Stimulated activated CD4-positive, alpha-beta T cell treated with anti-CD3 and anti-CD28 coated beads, Interleukin-12 subunit alpha, Interleukin-12 subunit beta, amount 100 ng/mL, for 24 hours (primary cell): ENCODE data around the gene MYBPH.

ENCODE experiments used
- DNase-seq, 2 experiments: peaks; one replicate each; pipeline ENCODE4 v3.0.0-alpha.2; 2020; ENCODE audit warnings: low read depth in 2 of 2

Gene MYBPH

DNA sequence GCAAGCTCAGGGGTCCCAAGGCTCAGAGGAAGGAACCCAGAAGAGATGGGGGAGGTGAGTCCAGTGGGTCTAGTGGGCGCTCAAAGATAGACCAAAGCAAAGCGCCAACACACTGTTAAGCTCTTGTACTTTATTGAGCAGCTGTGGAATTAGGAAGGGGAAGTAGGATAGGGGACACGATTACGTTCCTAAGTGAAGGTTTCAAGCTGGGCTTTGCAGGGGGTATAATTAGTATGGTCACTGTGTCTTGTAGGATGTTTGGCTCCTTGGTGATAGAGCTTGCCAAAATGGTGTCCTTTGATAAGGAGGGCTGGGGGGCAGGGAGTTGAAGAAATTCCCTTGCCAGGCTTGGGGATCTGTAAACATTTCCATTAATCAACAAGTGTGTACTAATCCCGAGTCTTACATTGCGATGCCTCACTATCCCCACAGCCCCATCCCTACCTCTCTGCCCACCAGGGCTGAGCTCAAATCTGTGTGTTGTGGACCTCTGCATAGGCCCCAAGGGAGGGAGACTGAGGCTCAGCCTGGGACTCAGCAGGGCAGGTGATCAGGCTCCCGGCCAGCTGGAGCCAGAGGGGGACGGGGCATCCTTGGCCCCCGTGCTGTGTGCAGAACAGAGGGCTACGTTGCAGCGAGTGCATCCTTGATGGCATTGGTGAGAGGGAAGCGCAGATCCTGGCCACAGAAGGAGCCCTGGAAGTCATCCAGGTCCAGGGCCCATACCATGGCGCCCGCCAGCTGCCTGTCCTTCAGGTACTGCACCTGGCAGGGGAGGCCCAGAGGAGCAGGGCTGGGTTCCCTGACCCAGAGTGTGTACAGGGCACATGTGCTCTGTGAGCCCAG lies 3.4 kb upstream of the MYBPH start:
- DNase-seq: no peak

DNA sequence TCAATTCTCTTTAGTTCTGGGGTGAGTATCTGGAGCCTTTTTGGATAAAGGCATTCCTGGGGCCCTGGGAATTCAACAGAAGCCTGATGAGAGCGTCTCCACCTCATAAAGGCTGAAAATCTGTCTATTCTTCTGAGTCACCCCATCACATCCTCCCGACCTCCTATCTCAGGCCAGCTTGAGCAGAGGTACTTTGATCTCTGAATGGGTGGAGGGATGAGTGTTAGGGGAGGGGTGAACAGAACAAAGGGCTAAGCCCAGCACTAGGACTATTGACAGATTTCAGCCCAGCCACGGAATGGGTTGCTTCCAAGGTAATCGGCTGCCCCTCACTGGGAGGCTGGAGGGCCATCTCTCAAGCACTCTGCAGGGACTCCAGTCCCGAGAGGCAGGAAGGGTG lies 2.5 kb upstream of the MYBPH start:
- no peak for DNase-seq

DNA sequence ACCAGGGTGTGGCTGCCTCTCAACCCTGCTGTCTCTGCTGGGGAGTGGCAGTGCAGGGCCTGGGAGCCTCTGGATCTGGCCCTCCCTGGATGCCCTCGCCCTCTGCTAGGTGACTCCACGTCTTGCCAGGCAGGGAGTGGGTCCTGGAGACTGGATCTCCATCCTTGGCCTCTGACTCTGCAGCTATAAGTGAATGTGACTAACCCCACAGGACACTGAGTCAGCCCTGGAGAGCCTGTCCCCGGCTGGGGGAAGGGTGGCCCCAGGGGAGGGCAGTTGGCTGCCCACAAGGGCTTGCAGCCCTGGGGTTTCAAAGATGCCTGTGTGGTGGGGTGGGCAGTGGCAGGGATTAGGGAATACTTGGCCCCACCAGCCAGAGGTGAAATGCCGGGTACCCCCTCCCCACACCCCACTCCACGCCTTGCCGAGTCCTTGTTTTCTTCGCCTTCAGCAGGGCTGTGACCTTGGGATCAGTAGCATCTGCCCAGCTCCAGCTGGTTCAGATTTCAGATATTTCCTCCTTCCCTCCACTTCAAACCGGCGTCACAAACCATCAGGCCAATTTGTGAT lies 1.9 kb upstream of the MYBPH start:
- no peak for DNase-seq

DNA sequence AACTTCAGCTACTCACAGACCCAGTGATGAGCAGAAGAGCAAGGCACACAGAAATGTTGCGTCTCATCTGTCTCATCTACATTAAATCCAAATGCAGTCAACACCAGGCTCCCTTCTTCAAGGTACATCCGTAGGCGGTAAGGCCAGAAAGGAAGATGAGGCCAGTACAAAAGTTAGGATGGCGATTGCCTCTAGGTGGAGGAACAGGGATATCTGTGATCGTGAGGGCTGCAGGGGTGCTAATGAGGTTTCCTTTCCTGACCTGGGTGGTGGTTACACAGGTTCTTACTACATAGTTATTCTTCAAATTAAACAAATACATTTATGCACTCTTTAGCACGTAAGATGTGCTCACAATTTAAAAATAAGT lies 1.4 kb upstream of the MYBPH start:
- no peak for DNase-seq

DNA sequence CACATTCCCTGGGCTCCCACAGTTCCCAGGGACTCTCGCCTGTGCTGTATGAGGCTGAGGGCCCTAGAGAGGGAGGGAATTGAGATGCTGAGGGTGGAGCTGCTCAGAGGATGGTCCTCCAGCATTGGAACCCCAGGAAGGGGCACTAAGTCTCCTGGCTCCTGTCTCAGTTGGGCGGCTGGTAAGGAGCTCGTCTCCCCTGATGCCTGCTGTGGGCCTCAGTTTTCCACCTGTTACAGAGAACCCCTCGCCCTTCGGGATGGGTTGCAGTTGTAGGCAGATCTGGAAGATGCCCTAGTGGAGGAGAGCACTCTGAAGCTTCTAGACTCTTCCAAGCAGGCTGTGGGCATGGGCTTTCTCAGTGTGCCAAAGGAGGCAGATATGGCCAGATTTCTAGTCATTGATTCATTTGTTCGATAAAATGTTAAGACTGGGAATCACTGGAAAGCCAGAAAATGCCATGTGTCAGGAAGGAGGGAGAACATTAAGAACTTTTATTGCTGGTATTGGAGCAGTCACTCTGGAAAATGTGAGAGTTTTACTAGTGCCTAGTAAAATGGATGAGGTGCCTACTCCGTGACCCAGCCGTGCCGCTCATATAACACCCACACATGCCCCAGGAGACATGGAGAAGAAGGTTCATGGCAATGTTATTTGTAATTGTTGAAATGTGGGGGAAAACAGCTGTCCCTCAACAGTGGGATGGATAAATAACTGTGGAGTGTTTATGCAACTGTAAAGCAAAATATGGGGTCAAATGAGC lies 828 bp upstream of the MYBPH start:
- no peak for DNase-seq

DNA sequence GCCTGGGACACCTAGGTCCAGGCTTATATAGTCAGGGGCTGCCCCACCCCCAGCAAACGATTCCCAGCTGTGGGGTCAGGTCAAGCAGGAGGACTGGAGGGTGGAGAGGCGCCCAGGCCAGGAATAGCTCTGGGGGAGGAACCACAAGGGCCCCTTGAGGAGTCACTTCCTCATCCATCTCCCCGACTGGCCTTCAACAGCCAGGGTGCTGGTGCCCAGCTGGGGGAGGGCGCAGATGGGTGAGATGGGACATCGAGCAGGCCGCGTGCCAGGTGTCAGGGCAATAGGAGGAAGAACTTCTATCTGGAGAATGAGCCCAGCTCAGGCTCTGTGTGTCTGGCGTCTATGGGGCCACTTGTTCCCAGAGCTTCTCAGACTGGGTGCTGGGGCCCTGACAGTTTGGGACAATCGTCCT lies 208 bp upstream of the MYBPH start:
- no peak for DNase-seq

DNA sequence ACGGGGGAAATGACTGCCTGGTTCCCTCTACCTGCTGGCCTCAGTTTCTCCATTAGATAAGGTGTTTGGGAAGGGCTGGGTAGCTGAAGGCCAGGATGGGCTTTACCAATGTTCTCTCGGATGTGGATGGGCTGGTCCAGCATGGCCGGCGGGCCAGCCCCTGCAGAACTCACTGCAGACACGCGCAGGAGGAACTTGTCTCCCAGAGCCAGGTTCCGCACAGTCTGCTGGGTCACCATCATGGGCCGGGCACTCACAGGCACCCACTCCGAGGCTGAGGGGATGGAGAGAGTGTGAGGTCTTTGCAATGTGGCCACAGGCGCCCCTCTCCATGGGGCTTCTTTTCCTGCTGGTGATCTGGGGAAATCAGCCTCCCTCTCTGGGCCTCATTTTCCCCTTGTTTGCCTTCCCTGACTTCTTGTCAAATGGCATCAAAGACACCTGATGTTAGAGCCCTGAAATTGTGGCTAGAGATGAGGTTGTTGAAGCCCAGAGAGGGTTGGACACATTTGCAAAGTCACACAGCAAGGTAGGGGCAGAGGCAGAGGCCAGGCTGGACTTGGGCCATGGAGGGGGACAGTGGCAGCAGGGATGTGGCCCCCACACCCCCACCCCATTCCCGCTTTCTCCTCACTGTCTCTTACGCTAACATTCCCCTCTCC lies 1.2 kb downstream of the MYBPH start:
- DNase-seq: no peak

DNA sequence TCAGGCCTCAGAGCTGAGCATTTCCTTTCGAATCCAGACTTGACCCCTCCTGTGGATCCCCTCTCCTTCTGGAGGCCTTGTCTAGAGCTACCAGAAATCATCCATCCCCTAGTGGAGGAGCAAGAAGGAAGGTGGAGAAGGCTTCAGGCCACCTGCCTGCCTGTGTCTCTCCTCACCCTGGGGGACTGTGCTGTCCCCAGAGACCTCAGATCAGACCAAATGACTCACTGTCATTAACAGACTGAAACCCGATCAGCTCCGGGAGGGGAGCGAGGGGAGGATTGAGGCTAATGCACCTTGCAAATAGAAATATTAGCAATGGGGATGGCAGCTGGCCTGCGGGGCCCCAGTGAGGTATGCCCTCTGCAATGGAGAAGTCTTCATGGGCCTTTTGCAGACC lies 2.1 kb downstream of the MYBPH start:
- DNase-seq: no peak

DNA sequence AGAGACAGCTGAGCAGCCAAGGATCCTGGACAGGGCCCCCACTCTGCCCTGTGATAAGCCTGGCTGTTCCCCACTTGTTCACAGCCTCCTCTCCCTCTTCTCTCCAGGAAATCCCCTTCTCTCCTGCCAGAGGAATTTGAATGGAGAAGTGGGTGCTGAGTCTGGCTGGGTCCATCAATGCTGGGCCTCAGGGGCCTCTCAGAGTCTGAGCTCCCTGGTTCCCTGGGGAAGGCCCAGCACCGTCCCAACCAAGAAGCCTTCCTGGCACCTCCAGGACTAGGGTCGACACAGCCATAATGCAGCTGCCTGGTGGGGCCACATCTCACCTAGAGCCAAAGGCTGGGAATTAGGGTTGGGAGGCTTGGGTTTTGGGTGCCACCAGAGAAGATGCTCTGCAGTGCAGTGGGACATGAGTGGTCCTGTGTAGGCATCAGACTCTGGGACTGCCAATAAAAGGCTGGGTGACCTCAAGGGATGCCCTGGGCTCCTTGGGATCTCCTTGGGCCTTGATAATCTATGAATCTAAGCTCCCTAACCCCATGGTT lies 2.5 kb downstream of the MYBPH start:
- no peak for DNase-seq

DNA sequence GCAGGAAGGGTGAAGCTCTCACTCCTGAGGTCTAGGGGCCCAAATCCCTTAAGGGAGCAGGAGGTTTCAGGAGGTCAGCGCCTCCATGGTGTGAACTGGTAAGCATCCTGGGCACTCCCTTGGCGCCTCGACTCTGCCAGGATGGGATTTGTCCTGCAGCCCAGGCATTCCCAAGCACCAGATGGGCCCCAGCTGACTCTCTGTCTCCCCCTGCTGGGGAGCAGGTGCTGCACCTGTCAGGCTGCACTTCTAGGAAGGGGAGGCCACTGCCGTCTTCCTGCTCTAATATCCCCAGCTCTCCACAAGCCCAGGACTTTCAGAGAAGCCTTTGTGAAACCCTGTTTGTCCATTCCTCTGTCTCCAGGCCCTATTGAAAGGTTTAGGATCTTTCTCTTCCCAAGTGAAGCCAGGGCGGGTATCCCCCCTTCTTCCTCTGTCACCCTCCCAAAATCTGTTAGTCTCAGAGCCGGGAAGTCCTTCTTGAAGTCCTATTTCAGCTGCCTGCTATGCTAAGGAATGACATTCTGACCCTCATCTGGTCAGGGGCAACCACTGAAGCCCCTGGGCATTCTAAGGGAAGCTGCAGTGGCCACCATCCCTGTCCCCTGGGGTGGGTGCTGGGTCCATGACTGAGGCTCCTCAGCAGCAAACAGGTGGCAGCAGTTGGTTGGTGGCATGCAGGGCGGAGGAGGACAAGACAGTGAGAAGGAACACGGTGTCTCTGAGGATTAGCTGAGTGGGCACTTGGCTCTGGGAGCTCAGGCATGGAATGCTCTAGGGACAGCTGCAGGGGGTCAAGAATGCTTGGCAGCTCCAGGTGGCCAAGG lies 3.2 kb downstream of the MYBPH start:
- DNase-seq: peak in 1 of 2 experiments; percentile 43

DNA sequence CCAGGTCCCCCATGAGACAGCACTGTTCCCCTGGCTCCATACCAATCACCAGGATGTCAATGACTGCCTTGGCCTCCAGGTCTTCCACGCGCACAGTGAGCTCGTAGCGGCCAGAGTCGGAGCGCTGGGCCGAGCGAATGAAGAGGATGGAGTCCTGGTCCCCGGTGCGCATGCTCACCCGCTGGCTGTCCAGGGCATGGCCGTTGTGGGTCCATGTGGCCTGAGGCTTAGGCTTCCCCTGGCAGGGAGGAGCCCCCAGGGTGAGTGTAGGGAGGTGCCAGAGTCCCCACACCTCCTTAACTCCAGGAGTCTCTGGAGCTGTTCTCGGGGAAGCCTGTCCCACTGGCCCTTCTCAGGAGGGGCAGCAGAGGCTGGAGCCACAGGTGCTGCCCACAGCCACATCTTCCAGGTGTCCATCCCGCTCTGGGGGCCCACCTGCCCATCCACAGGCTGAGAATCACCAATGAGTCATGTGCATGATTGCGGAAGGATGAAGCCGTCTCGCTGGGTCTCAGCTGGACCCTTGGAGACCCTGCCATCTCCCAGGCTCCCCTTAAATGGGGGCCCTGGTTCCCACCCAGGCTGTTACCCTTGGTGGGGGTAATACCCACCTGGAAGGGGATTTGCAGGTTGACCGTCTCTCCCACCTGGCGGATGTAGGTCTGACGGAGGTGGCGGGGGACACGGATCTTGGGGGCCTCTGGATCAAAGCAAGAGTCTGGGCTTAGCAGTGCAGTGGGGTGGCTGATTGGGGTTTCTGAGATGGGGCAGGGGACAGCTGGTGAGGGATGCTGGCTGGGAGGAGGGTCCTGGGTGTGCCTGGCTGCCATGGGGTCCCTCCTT lies 4.1 kb downstream of the MYBPH start:
- no peak for DNase-seq

DNA sequence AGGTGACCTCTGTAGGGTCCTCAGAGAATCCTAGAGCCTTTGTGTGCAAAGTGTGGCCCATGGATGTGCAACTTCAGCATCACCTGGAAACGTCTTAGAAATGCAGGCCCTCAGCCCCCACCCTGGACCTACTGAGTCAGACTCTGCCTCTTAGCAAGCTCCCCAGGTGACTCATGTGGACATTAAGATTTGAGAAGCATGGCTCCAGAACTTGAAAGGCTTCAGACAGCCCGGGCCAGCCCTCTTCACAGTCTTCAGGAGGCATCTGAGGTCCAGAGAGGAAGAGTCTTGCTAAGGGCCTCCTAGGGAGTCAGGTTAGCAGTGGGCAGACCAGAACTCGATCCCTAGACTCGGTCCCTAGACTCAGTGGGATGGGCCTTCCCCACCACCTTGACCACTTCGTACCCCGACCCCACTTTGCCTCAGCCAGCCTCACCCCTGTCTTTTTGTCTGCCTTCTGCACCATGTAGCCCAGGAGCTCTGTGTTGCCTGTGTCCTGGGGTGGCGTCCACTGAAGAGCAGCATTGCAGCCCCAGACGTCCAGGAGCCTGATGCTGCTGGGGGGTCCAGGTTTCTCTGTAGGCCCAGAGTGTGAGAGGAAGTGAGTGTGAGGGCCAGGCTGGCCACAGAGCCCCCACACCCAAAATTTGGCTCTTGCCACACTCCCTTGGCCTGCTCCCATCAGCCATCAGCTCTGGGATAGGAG lies 4.8 kb downstream of the MYBPH start:
- DNase-seq: no peak

DNA sequence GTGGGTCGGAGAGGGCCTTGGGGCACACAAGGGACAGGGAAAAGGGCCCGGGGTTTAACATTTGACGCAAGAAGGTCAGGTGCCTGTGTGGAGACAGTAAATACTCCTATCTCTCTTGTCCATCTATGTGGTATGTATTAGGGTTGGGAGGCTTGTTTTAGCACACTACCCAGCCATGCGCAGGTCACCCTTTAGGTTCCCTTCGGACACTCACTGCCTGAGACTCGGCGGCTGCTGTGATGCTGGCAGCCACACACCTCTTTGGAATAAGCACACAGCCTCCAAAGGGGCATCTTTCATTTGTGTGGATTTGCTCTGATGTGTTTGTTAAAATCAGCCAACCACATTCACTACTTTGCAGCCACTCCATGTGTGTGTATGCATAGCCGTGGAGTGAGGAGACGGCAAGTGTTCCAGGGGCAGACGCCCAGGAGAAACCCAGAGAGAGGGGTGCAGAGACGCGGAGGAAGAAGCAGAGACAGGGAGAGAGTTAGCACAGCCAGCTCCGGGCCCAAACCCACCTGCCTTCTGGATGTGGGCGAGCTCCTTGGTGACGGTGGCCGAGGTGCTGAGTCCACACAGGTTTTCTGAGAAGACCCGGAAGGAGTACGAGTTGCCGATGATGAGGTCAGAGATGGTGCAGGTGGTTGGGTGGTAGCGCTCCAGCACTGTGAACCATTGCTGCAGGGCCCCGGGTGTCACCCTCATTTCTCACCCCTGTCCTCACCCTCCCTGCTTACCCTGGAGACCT lies 5.7 kb downstream of the MYBPH start:
- DNase-seq: no peak

DNA sequence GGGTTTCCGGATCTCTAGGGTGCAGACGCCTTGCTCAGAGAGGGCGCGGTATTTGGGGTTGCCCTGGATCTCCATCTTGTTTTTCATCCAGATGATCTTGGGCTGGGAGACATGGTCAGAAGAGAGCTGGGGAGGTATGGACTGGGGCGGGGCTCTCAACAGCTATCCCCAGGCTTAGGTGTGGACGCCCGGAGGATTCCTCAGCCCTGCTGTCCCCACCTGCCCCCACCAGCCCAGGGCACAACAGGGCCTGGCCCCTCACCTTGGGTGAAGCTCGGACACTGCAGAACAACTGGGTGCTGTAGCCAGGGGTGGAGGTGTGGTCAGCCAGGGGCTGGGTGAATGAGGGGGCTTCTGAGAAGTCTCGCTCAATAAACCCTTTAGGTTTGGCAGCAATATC lies 6.6 kb downstream of the MYBPH start:
- no peak for DNase-seq

DNA sequence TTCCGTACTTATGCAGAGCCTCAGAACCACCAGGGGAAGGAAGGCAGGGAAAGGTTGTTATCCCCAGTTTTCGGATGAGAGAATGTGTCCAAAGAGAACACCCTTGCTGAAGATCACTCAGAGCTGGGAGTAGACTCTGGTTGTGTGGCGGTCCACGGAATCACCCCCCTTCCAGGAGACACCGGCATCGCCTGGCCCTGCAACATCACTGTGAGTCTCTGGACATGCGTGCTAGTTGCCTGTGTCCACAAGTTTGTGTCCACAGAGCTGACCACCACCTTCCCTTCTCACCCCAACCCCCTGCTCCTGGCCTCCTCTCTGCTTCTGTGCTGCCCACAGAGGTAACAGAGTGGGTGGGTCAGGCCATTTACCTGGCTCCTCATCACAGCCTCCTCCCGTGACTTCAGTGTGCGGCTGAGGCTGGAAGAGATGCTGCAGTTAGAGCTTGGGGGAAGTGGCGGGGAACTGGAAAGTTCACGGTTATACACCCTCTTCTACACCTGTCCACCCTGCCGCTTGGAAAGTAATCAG lies 7.3 kb downstream of the MYBPH start:
- DNase-seq: no peak

DNA sequence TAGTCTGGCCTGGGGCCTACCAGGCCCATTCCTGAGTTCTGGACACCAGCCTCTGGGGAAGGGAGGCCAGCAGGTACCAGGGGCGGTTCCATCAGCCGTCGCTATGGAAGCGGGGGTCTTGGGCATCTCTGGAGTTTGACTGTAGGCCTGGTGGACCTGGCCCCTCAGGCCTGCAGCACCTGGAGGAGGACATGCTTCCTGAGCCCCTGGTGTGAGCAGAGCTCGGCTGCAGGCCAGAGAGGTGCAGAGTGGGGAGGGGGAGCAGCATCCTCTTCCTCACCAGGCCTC lies 7.8 kb downstream of the MYBPH start:
- DNase-seq: no peak

DNA sequence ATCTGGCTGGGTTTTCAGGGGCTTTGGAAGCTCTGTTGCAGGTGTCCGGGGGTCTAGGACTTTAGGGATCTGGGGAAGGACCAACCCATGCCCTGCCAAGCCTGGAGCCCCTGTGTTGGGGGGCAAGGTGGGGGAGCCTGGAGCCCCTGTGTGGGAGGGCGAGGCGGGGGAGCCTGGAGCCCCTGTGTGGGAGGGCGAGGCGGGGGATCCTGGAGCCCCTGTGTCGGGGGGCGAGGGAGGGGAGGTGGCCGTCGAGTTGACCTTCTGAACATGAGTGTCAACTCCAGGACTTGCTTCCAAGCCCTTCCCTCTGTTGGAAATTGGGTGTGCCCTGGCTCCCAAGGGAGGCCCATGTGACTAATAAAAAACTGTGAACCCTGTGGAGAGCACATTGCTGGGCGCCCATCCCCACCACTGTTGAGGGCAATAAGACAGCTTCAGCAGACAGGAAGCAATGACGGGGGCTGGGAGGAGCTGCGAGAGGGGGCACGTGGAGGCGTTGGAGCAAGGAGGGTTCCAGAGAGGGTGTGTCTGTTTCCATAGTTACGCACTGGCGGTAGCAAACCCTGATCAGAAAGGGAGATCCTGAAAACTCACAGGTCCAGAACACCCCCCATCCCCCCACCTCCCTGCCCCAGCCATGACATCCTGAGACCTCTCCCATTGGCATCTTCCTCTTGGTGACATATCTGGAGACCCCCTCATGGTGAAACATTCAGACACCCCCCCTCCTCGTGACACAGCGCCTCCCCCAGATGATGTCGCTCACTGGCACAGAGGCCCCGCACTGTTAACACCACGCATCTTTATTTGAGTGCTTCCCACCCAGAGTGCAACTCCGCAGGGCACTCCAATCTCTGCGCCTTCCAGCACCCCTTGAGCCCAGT lies 8.4 kb downstream of the MYBPH start:
- no peak for DNase-seq
